Keratinocyte (primary cell): Measurements from ENCODE around the gene NIT1.

Experiments
- EZH2 ChIP-seq: IDR thresholded peaks from one replicate; pipeline ENCODE4 v1.6.1; 2012; ENCODE audit warnings: inconsistent platforms, mild to moderate bottlenecking, low read length, moderate library complexity
- TF ChIP-seq, protein P1 (sequence below), 3 experiments: IDR thresholded peaks in 1 of 3; conservative IDR thresholded peaks in 1 of 3; optimal IDR thresholded peaks in 1 of 3; 2 replicates in 2 of 3; 3 replicates in 1 of 3; pipeline versions ENCODE3 to v1.5.1; 2011; ENCODE audit warnings: low read length in 3 of 3, mild to moderate bottlenecking in 3 of 3, moderate library complexity in 2 of 3, control low read depth in 1 of 3, inconsistent platforms in 1 of 3; ENCODE audit not compliant: insufficient read depth in 2 of 3; ENCODE audit errors: extremely low read depth in 1 of 3

DNA sequence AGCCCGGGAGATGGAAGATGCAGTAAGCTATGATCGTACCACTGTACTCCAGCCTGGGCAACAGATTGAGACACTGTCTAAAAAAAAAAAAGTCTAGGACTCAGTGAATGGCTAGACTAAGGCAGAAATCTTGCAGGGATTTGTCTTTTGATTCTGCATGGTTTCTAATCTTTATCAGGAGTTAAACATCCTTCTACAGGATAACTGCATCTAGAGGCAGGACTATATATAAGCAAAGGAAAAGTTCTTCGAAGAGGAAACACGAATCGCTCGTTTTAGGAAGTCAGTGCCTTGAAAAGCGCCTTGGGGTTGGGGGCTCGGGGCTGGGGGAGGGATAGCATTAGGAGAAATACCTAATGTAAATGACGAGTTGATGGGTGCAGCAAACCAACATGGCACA, 35.3 kb downstream of the NIT1 start:
- TF ChIP-seq, protein P1, sequence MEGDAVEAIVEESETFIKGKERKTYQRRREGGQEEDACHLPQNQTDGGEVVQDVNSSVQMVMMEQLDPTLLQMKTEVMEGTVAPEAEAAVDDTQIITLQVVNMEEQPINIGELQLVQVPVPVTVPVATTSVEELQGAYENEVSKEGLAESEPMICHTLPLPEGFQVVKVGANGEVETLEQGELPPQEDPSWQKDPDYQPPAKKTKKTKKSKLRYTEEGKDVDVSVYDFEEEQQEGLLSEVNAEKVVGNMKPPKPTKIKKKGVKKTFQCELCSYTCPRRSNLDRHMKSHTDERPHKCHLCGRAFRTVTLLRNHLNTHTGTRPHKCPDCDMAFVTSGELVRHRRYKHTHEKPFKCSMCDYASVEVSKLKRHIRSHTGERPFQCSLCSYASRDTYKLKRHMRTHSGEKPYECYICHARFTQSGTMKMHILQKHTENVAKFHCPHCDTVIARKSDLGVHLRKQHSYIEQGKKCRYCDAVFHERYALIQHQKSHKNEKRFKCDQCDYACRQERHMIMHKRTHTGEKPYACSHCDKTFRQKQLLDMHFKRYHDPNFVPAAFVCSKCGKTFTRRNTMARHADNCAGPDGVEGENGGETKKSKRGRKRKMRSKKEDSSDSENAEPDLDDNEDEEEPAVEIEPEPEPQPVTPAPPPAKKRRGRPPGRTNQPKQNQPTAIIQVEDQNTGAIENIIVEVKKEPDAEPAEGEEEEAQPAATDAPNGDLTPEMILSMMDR (optimal IDR thresholded peaks at IDR 0.05 in 1 of 3, IDR thresholded peaks at IDR 0.05 in 1 of 3, conservative IDR thresholded peaks at IDR 0.05 in 1 of 3; ENCODE audit: extremely low read depth in 1 of 3, insufficient read depth in 2 of 3, low read length in 3 of 3), result no peak
- TF ChIP-seq EZH2, result no peak
